GM12878 (cell line): ENCODE data around the gene PATL1.

ENCODE experiments used
- CTCF ChIP-seq, 3 experiments: IDR thresholded peaks in 2 of 3; conservative IDR thresholded peaks in 1 of 3; 2 replicates each; pipeline ENCODE4 v1.5.1; 2011; ENCODE audit warnings: low read depth in 3 of 3, low read length in 3 of 3, mild to moderate bottlenecking in 3 of 3, control low read depth in 2 of 3, moderate library complexity in 2 of 3, inconsistent platforms in 1 of 3, mixed read lengths in 1 of 3; ENCODE audit not compliant: control insufficient read depth in 2 of 3, insufficient read depth in 1 of 3; ENCODE audit errors: extremely low read depth in 1 of 3
- SUZ12 ChIP-seq: fragments of 200-600 bp; sonication (generic); IDR thresholded peaks from one replicate; pipeline ENCODE4 v1.6.1; 2018; ENCODE audit warnings: antibody characterized with exemption, mild to moderate bottlenecking; ENCODE audit not compliant: unreplicated experiment
- ZBTB33 ChIP-seq: fragments of 450-650 bp; IDR thresholded peaks from 2 replicates; pipeline ENCODE4 v1.6.1; 2017; ENCODE audit warnings: mild to moderate bottlenecking

- no peak for TF ChIP-seq ZBTB33
- no peak for TF ChIP-seq SUZ12
- TF ChIP-seq CTCF (IDR thresholded peaks at IDR 0.05 in 2 of 3, conservative IDR thresholded peaks at IDR 0.05 in 1 of 3; ENCODE audit: control insufficient read depth in 2 of 3, extremely low read depth in 1 of 3, insufficient read depth in 1 of 3, low read depth in 3 of 3, low read length in 3 of 3): no peak
Observed at GRCh38 chr11:59611570-59612565, 57.0 kb downstream of the PATL1 start.
